ENCODE data around the gene EP400.

- TF ChIP-seq POLR2A (IDR thresholded peaks at IDR 0.05) (no peak), CTCF (IDR thresholded peaks at IDR 0.05) (no peak)
Observed at GRCh38 chr12:132030367-132031038, 80.8 kb downstream of the EP400 start.

Data from upper lobe of left lung (tissue), 4 donors.